GM18867 (cell line): ENCODE data around the gene LDAH.
A peak's percentile ranks its signal among the peaks of the same experiment; 100 is the strongest.

Experiments
- ATAC-seq: cut with Tn5 transposase; IDR thresholded peaks from one replicate; pipeline ENCODE4 v1.9.1; 2021; ENCODE audit warnings: mild to moderate bottlenecking, moderate library complexity; ENCODE audit not compliant: unreplicated experiment

The LDAH gene

GRCh38 chr2:20781656-20782265 is 41.1 kb downstream of the LDAH start:
- ATAC-seq = peak; percentile 86

GRCh38 chr2:20771299-20771698 is 51.6 kb downstream of the LDAH start:
- ATAC-seq = no peak

GRCh38 chr2:20766798-20767644 is 55.9 kb downstream of the LDAH start:
- no peak for ATAC-seq

- no peak for ATAC-seq
These were observed 56.7 kb downstream of the LDAH start for GRCh38 chr2:20766213-20766612.

- ATAC-seq = peak; percentile 68
These were observed 59.8 kb downstream of the LDAH start for GRCh38 chr2:20762945-20763683.

- no peak for ATAC-seq
These were observed 63.4 kb downstream of the LDAH start for GRCh38 chr2:20759487-20759886.

- ATAC-seq = no peak
These were observed 63.9 kb downstream of the LDAH start for GRCh38 chr2:20758997-20759396.

- ATAC-seq = no peak
These were observed 65.4 kb downstream of the LDAH start for GRCh38 chr2:20757405-20758090.

GRCh38 chr2:20755132-20755800 is 67.6 kb downstream of the LDAH start:
- ATAC-seq = no peak

- no peak for ATAC-seq
These were observed 70.6 kb downstream of the LDAH start for GRCh38 chr2:20752293-20752692.

- ATAC-seq = no peak
These were observed 75.6 kb downstream of the LDAH start for GRCh38 chr2:20747317-20747716.

- ATAC-seq = no peak
These were observed 76.9 kb downstream of the LDAH start for GRCh38 chr2:20745924-20746555.

- peak; percentile 94 for ATAC-seq
These were observed 78.2 kb downstream of the LDAH start for GRCh38 chr2:20744366-20745335.

- no peak for ATAC-seq
These were observed 84.1 kb downstream of the LDAH start for GRCh38 chr2:20738772-20739171.

- ATAC-seq = peak; percentile 95
These were observed 85.4 kb downstream of the LDAH start for GRCh38 chr2:20737505-20737904.

GRCh38 chr2:20728114-20728758 is 94.7 kb downstream of the LDAH start:
- no peak for ATAC-seq

GRCh38 chr2:20726913-20727312 is 96.0 kb downstream of the LDAH start:
- no peak for ATAC-seq

GRCh38 chr2:20725782-20726181 is 97.1 kb downstream of the LDAH start:
- ATAC-seq = no peak
